Lung (tissue), 12 donors: ENCODE results near the gene CDK2. TPM values are rescaled to one million over a fixed set of nuclear protein-coding genes. Genes with fewer than 3 reads are reported as not detected.

Experiments used
- ATAC-seq: fragments of 200-7000 bp; cut with Tn5 transposase; one replicate; pipeline ENCODE4 v1.9.1; 2020; ENCODE audit warnings: moderate number of reproducible peaks; ENCODE audit not compliant: insufficient read depth, low FRiP score
- DNase-seq, 3 donors: peaks; one replicate each; pipeline ENCODE4 v3.0.0-alpha.2; 2013 to 2017
- H3K27ac ChIP-seq, 2 donors: one replicate each; pipeline ENCODE4 v1.5.1; 2013; ENCODE audit warnings: mild to moderate bottlenecking in 2 of 2, moderate library complexity in 2 of 2, control low read depth in 1 of 2, inconsistent platforms in 1 of 2, low read depth in 1 of 2, low read length in 1 of 2
- H3K27me3 ChIP-seq, 3 donors: one replicate each; pipeline ENCODE4 v1.5.1; 2013; ENCODE audit warnings: low read length in 2 of 3; ENCODE audit not compliant: control insufficient read depth in 3 of 3, insufficient read depth in 3 of 3
- H3K36me3 ChIP-seq, 4 donors: one replicate each; pipeline ENCODE4 v1.5.1; 2013; ENCODE audit warnings: low read length in 4 of 4, mild to moderate bottlenecking in 1 of 4, moderate library complexity in 1 of 4; ENCODE audit not compliant: control insufficient read depth in 4 of 4, insufficient read depth in 4 of 4
- H3K4me1 ChIP-seq, 5 donors: one replicate each; pipeline ENCODE4 v1.5.1; 2013; ENCODE audit warnings: low read length in 5 of 5, mild to moderate bottlenecking in 2 of 5, moderate library complexity in 1 of 5; ENCODE audit not compliant: control insufficient read depth in 5 of 5, insufficient read depth in 5 of 5
- H3K4me3 ChIP-seq: one replicate; pipeline ENCODE4 v1.5.1; 2013; ENCODE audit warnings: mild to moderate bottlenecking, control low read depth, moderate library complexity
- H3K9ac ChIP-seq, 2 donors: one replicate each; pipeline ENCODE4 v1.5.1; 2013; ENCODE audit warnings: low read length in 2 of 2, control low read depth in 1 of 2; ENCODE audit not compliant: insufficient read depth in 1 of 2
- H3K9me3 ChIP-seq, 4 donors: one replicate each; pipeline ENCODE4 v1.5.1; 2013; ENCODE audit warnings: low read length in 3 of 4, mild to moderate bottlenecking in 1 of 4, moderate library complexity in 1 of 4; ENCODE audit not compliant: control insufficient read depth in 4 of 4, insufficient read depth in 3 of 4
- WGBS, 2 donors: extraction: QIAGEN DNeasy Blood & Tissue Kit; methylation state at CpG; one replicate each; pipeline ENCODE4 v1.1.7; 2013; 5-methylcytosine and 5-hydroxymethylcytosine counted together
- polyA plus RNA-seq, 2 donors: library from polyadenylated mRNA; stranded (reverse); fragments of 200-250 nt; gene quantifications; one replicate each; pipeline ENCODE4 v1.2.1, GENCODE V29; 2013
- total RNA-seq, 2 donors: library from RNA; depleted of rRNA in 1 of 2; stranded (reverse); fragments of >200 nt in 1 of 2; gene quantifications; one replicate each; pipeline ENCODE4 v1.2.1, GENCODE V29; 2014 to 2021
- TF ChIP-seq, protein P1 (sequence below): IDR thresholded peaks from 2 replicates; pipeline ENCODE4 v1.5.1; 2012; ENCODE audit warnings: mild to moderate bottlenecking; ENCODE audit errors: control extremely low read depth, extremely low read depth
- donor health status: control.
- donor health status: control.
- donor health status: Bipolar disorder and iron deficiency.
- donor health status: healthy.
- donor health status: DM: yes; HTN: yes; CAD: no.

The CDK2 gene
- total and polyA plus RNA-seq, 4 donors: 13.0 to 28.0 (median 26.5) TPM

DNA sequence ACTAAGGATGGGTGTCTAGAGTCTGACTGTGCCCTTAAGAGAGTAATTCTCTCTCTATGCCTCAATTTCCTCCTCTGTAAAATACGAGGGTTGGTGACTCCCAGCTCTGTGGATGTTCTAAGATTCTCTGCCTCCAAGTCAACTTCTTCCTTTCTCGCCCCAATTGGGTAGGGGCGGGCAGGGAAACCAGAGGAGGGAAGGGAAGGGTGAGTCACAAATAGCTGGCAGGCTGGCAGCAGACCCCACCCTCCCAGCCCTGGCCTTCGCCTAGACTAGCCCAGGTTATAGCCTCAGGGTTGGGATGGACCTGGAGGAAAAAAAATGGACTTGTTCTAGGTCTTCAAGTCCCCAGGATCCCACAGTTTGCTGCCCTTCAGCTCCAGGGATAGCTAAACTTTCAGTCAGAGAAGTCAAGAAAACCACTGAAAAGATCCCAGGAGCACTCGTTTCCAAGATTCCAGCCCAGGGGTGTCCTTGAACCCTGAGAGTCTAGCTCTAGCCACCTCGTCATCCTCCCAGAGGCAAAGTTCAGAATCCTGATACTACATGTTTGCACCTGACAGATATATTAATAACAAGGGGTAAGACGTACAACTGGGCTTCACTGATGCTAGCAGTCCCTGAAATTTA, 33.3 kb upstream of the CDK2 start:
- H3K36me3 ChIP-seq: no peaks in the 10 kb centered on the region
- H3K4me1 ChIP-seq: peaks cover 0 to 24% (median 8%) of the 10 kb centered on the region in 5 donors
- no peaks in the 10 kb centered on the region for H3K9me3 ChIP-seq
- no peak overlapping the region for H3K27ac ChIP-seq
- no peak overlapping the region for H3K9ac ChIP-seq
- H3K27me3 ChIP-seq: no peaks in the 10 kb centered on the region
- no peak for DNase-seq
- 57 to 68% methylated on average over 7 of the region's 7 CpGs for WGBS, 2 donors
- TF ChIP-seq, protein P1, sequence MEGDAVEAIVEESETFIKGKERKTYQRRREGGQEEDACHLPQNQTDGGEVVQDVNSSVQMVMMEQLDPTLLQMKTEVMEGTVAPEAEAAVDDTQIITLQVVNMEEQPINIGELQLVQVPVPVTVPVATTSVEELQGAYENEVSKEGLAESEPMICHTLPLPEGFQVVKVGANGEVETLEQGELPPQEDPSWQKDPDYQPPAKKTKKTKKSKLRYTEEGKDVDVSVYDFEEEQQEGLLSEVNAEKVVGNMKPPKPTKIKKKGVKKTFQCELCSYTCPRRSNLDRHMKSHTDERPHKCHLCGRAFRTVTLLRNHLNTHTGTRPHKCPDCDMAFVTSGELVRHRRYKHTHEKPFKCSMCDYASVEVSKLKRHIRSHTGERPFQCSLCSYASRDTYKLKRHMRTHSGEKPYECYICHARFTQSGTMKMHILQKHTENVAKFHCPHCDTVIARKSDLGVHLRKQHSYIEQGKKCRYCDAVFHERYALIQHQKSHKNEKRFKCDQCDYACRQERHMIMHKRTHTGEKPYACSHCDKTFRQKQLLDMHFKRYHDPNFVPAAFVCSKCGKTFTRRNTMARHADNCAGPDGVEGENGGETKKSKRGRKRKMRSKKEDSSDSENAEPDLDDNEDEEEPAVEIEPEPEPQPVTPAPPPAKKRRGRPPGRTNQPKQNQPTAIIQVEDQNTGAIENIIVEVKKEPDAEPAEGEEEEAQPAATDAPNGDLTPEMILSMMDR: no peak
- ATAC-seq: no peak
- no peak overlapping the region for H3K4me3 ChIP-seq

DNA sequence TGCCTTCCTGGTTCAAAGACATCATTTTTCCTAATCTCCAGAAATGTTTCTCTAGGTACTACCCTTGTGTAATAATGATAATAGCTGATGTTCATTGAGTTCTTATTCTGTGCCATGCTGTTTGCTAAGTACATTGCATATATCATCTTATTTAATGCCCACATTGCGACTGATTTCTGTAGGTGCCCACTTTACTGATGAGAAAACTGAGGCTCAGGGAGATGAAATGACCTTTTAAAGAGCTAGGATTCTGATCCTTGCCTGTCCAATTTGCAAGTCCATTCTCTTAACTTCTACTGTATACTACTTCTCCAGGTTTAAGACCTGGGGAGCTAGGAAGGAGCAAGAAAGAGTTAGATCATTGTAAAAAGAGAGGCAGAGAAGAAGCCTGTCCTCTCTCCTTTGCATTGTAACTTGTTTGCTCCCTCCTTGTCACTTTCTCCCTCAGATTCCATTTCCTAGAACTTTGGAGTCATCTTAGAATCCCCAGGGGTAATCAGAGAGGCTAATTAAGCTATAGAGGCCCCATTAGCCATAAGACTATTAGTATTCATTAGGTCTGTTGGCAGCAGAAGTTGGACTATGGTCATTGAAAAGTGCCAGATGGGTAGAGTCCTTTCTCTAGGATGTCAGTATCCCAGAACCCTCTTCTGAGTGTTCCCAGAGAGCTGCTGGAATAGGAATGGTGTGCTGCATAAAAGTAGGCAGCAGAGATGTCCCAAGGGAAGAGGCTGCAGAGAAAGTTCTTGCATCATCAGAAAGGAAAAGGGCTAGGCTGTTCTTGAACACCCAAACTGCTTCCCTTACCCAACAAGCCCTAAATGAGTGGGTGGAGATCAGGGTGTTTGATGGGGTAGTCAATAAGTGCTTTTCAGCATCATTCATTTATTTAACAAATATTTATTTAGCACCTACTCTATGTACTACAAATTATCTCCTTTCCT, 32.6 kb upstream of the CDK2 start:
- Histone ChIP-seq H3K27me3 (no peaks in the 10 kb centered on the region), H3K4me1 (peaks cover 0 to 21% (median 8%) of the 10 kb centered on the region in 5 donors), H3K27ac (no peak overlapping the region), H3K36me3 (no peaks in the 10 kb centered on the region), H3K4me3 (no peak overlapping the region), H3K9me3 (no peaks in the 10 kb centered on the region), H3K9ac (no peak overlapping the region)
- no peak for DNase-seq
- 98 to 100% methylated on average over 1 of the region's 1 CpG for WGBS, 2 donors
- TF ChIP-seq, protein P1: no peak
- ATAC-seq: no peak

DNA sequence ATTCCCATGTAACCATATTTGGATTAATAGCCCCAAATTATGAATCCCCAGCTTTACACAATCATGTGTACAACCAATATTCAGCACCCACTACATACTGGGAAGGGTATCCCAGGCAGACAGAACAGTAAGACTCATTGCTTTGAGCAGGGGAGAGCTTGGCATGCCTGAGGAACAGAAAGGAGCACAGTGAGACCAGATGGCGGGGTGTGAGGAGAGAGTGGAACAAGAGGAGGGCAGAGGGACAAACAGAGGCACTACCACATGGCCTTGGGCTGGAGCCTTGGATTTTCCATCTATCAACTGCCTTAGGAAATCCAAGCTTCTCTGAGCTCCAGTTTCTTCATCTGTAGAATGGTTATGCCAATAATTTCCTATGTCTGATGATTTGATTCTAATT, 31.9 kb upstream of the CDK2 start:
- no peak overlapping the region for H3K27ac ChIP-seq
- TF ChIP-seq, protein P1: no peak
- WGBS, 2 donors: 93 to 100% methylated on average over 1 of the region's 1 CpG
- no peak overlapping the region for H3K4me3 ChIP-seq
- H3K4me1 ChIP-seq: peaks cover 0 to 21% (median 8%) of the 10 kb centered on the region in 5 donors
- H3K27me3 ChIP-seq: no peaks in the 10 kb centered on the region
- no peaks in the 10 kb centered on the region for H3K36me3 ChIP-seq
- no peaks in the 10 kb centered on the region for H3K9me3 ChIP-seq
- H3K9ac ChIP-seq: no peak overlapping the region
- ATAC-seq (no peak), DNase-seq (no peak)
